Neural cell (in vitro differentiated cells): ENCODE data around the gene ZCCHC4.

Source experiments
- MXI1 ChIP-seq: fragments of 450-650 bp; conservative IDR thresholded peaks from 2 replicates; pipeline ENCODE4 v1.6.1; 2014; ENCODE audit warnings: antibody characterized with exemption, mild to moderate bottlenecking; ENCODE audit not compliant: poor library complexity, severe bottlenecking
- POLR2AphosphoS5 ChIP-seq: IDR thresholded peaks from 2 replicates; pipeline ENCODE4 v1.6.1; 2012
- RAD21 ChIP-seq: fragments of 450-650 bp; conservative IDR thresholded peaks from 2 replicates; pipeline ENCODE4 v1.6.1; 2014; ENCODE audit warnings: antibody characterized with exemption, mild to moderate bottlenecking, moderate library complexity
- SMC3 ChIP-seq: fragments of 450-650 bp; conservative IDR thresholded peaks from 2 replicates; pipeline ENCODE4 v1.6.1; 2014; ENCODE audit warnings: antibody characterized with exemption, mild to moderate bottlenecking, moderate library complexity; ENCODE audit not compliant: poor library complexity
- TAF1 ChIP-seq: IDR thresholded peaks from 2 replicates; pipeline ENCODE4 v1.6.1; 2012; ENCODE audit warnings: low read depth
- TF ChIP-seq, protein P1 (sequence below): IDR thresholded peaks from 2 replicates; pipeline ENCODE4 v1.6.1; 2012; ENCODE audit warnings: borderline replicate concordance
- TF ChIP-seq, protein P2 (sequence below): fragments of 450-650 bp; IDR thresholded peaks from 2 replicates; pipeline ENCODE4 v1.5.1; 2014; ENCODE audit warnings: antibody characterized with exemption, mild to moderate bottlenecking, moderate library complexity; ENCODE audit not compliant: poor library complexity, severe bottlenecking

DNA sequence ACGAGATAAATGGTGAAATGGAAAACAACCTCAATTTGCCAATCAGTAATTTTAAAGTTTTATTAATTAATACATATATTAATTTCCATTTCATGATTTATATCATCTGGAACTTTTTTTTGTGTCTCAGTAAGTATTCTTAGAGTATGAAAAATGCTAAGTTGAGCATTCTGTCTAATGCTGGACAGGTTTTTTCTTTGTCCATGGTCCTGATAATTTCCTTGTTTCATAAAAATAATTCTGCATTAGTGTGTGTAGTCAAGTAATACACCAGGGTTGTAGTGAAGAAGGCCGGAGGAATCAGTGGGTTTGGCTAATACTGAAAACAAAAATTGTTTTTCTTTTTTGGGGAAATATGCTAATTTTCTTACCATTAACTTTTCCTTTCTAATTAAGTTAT is 74.4 kb downstream of the ZCCHC4 start:
- TF ChIP-seq SMC3: no peak
- TF ChIP-seq, protein P1, sequence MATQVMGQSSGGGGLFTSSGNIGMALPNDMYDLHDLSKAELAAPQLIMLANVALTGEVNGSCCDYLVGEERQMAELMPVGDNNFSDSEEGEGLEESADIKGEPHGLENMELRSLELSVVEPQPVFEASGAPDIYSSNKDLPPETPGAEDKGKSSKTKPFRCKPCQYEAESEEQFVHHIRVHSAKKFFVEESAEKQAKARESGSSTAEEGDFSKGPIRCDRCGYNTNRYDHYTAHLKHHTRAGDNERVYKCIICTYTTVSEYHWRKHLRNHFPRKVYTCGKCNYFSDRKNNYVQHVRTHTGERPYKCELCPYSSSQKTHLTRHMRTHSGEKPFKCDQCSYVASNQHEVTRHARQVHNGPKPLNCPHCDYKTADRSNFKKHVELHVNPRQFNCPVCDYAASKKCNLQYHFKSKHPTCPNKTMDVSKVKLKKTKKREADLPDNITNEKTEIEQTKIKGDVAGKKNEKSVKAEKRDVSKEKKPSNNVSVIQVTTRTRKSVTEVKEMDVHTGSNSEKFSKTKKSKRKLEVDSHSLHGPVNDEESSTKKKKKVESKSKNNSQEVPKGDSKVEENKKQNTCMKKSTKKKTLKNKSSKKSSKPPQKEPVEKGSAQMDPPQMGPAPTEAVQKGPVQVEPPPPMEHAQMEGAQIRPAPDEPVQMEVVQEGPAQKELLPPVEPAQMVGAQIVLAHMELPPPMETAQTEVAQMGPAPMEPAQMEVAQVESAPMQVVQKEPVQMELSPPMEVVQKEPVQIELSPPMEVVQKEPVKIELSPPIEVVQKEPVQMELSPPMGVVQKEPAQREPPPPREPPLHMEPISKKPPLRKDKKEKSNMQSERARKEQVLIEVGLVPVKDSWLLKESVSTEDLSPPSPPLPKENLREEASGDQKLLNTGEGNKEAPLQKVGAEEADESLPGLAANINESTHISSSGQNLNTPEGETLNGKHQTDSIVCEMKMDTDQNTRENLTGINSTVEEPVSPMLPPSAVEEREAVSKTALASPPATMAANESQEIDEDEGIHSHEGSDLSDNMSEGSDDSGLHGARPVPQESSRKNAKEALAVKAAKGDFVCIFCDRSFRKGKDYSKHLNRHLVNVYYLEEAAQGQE: no peak
- TF ChIP-seq, protein P2, sequence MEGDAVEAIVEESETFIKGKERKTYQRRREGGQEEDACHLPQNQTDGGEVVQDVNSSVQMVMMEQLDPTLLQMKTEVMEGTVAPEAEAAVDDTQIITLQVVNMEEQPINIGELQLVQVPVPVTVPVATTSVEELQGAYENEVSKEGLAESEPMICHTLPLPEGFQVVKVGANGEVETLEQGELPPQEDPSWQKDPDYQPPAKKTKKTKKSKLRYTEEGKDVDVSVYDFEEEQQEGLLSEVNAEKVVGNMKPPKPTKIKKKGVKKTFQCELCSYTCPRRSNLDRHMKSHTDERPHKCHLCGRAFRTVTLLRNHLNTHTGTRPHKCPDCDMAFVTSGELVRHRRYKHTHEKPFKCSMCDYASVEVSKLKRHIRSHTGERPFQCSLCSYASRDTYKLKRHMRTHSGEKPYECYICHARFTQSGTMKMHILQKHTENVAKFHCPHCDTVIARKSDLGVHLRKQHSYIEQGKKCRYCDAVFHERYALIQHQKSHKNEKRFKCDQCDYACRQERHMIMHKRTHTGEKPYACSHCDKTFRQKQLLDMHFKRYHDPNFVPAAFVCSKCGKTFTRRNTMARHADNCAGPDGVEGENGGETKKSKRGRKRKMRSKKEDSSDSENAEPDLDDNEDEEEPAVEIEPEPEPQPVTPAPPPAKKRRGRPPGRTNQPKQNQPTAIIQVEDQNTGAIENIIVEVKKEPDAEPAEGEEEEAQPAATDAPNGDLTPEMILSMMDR: no peak
- TF ChIP-seq TAF1: no peak
- no peak for TF ChIP-seq MXI1
- TF ChIP-seq POLR2AphosphoS5: no peak
- no peak for TF ChIP-seq RAD21
